ENCODE measurements around the gene XPNPEP2.

The XPNPEP2 gene, protein sequence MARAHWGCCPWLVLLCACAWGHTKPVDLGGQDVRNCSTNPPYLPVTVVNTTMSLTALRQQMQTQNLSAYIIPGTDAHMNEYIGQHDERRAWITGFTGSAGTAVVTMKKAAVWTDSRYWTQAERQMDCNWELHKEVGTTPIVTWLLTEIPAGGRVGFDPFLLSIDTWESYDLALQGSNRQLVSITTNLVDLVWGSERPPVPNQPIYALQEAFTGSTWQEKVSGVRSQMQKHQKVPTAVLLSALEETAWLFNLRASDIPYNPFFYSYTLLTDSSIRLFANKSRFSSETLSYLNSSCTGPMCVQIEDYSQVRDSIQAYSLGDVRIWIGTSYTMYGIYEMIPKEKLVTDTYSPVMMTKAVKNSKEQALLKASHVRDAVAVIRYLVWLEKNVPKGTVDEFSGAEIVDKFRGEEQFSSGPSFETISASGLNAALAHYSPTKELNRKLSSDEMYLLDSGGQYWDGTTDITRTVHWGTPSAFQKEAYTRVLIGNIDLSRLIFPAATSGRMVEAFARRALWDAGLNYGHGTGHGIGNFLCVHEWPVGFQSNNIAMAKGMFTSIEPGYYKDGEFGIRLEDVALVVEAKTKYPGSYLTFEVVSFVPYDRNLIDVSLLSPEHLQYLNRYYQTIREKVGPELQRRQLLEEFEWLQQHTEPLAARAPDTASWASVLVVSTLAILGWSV

DNA sequence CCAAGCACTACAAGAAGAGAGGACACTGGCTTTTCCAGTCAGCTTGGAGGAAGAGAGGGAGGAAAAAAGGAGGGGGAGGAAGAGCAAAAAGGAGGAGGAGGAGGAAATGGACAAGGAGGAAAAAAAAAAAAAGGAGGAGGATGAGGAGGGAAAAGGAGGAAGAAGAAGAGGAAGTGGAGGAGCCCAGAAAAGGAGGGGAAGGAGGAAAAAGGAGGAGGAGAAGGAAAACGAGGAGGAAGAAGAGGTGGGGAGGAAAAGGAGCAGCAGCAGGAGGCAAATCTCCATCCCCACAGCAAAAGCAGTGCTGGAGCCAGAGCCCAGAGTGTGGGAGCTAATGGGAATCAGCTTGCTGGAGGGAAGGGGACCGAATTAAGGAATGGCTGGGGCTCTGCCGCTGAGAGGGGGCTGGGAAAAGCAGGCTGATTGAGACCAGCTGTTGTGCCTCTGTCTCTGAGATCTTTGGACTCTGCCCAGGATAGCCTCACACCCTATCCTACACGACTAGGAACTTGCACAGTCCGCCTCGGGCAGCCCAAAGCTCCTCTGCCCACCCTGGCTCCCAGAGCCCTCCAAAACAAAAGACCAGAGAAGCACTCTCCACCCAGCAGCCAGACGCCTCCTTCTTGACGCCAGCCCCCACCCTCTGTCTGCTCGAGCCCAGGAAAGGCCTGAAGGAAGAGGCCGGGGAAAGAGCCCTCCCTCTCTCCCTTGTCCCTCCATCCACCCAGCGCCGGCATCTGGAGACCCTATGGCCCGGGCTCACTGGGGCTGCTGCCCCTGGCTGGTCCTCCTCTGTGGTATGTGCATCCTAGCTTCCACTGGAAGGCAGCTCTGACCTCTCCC, at the start of gene XPNPEP2:
TSS of gene XPNPEP2 (plus strand) at position 514 of the 843 bp plus-strand sequence. CDS start at position 749, 235 bp downstream.
- TF ChIP-seq EZH2phosphoT487 (IDR thresholded peaks at IDR 0.05; ENCODE audit: borderline replicate concordance, low read length) = no peak
- TF ChIP-seq, protein P1, sequence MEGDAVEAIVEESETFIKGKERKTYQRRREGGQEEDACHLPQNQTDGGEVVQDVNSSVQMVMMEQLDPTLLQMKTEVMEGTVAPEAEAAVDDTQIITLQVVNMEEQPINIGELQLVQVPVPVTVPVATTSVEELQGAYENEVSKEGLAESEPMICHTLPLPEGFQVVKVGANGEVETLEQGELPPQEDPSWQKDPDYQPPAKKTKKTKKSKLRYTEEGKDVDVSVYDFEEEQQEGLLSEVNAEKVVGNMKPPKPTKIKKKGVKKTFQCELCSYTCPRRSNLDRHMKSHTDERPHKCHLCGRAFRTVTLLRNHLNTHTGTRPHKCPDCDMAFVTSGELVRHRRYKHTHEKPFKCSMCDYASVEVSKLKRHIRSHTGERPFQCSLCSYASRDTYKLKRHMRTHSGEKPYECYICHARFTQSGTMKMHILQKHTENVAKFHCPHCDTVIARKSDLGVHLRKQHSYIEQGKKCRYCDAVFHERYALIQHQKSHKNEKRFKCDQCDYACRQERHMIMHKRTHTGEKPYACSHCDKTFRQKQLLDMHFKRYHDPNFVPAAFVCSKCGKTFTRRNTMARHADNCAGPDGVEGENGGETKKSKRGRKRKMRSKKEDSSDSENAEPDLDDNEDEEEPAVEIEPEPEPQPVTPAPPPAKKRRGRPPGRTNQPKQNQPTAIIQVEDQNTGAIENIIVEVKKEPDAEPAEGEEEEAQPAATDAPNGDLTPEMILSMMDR (IDR thresholded peaks at IDR 0.05; ENCODE audit: low read depth, low read length, poor library complexity, severe bottlenecking) = no peak
- no peak within 1 kb of the TSS for H3K27ac ChIP-seq (ENCODE audit: low read depth, low read length)
- H3F3A ChIP-seq (ENCODE audit: control insufficient read depth, insufficient read depth) = no peaks in the 10 kb centered on the region
- H3K4me3 ChIP-seq (ENCODE audit: low read length) = no peak within 1 kb of the TSS
- no peaks in the 10 kb centered on the region for H3K36me3 ChIP-seq (ENCODE audit: control insufficient read depth, low read length)
- no peak within 1 kb of the TSS; the same call in 1 of the 2 replicates for H3K4me2 ChIP-seq (ENCODE audit: low read length)
- no peaks in the 10 kb centered on the region for H3K9me2 ChIP-seq (replicated peaks; ENCODE audit: control insufficient read depth, low read length)
- H3K9me3 ChIP-seq (ENCODE audit: control insufficient read depth, insufficient read depth, low read length) = no peaks in the 10 kb centered on the region
- no peaks in the 10 kb centered on the region for H3K79me2 ChIP-seq (ENCODE audit: control insufficient read depth, low read length)
- peaks cover 20% of the 10 kb centered on the region for H3K4me1 ChIP-seq (ENCODE audit: control insufficient read depth, low read length)
- no peaks in the 10 kb centered on the region for H4K20me1 ChIP-seq (ENCODE audit: control insufficient read depth, insufficient read depth, low read depth, low read length)
- H3K27me3 ChIP-seq (ENCODE audit: control insufficient read depth, low read length) = no peaks in the 10 kb centered on the region

DNA sequence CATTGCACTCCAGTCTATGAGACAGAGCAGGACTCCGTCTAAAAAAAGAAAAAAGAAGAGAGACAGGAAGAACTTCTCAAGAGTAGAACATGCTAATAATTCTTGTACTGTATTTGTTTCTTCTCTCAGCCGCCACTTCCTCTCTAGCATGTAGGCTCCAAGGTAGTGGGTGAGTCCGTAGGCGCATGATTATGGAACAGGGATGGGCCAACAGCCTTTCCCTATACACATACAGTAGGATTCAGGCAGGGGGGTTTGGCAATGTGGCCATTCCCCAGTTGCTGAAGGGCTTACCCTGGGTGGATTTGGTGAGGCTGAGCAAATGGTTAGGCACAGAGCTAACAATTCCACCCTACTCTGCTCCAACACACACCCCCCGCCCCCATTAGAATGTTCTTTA, 49.0 kb upstream of the XPNPEP2 start:
- Histone ChIP-seq H4K20me1 (ENCODE audit: control insufficient read depth, insufficient read depth, low read depth, low read length) (no peaks in the 10 kb centered on the region), H3K27me3 (ENCODE audit: control insufficient read depth, low read length) (no peaks in the 10 kb centered on the region), H3K4me2 (ENCODE audit: low read length) (no peak overlapping the region), H3K4me3 (ENCODE audit: low read length) (no peak overlapping the region), H3K9me3 (ENCODE audit: control insufficient read depth, insufficient read depth, low read length) (no peaks in the 10 kb centered on the region), H3K79me2 (ENCODE audit: control insufficient read depth, low read length) (no peaks in the 10 kb centered on the region), H3K4me1 (ENCODE audit: control insufficient read depth, low read length) (no peaks in the 10 kb centered on the region), H3F3A (ENCODE audit: control insufficient read depth, insufficient read depth) (no peaks in the 10 kb centered on the region), H3K27ac (ENCODE audit: low read depth, low read length) (no peak overlapping the region), H3K9me2 (replicated peaks; ENCODE audit: control insufficient read depth, low read length) (no peaks in the 10 kb centered on the region), H3K36me3 (ENCODE audit: control insufficient read depth, low read length) (no peaks in the 10 kb centered on the region)
- TF ChIP-seq EZH2phosphoT487 (IDR thresholded peaks at IDR 0.05; ENCODE audit: borderline replicate concordance, low read length) = no peak
- TF ChIP-seq, protein P1 (IDR thresholded peaks at IDR 0.05; ENCODE audit: low read depth, low read length, poor library complexity, severe bottlenecking) = no peak

DNA sequence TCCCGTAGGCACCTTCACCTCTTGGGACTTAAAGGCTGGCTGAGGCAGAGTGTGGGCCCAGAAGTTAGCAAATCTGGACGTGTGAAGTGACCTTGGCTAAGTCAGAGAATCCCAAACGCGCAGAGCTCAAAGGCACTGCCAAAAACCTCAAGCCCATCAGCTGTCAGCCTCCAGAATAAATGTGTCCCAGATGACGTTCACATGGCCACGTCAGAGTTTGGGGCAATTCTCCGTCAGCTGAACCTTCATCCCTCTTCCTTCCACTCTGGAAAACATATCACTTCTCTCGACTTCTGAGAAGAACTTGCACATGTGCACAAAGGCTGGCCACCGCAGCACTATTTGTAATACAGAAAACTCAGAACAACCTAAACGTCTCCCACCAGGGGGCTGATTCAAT, 48.3 kb upstream of the XPNPEP2 start:
- H3K4me3 ChIP-seq (ENCODE audit: low read length) = no peak overlapping the region
- H3K4me2 ChIP-seq (ENCODE audit: low read length) = no peak overlapping the region
- H3F3A ChIP-seq (ENCODE audit: control insufficient read depth, insufficient read depth) = no peaks in the 10 kb centered on the region
- TF ChIP-seq EZH2phosphoT487 (IDR thresholded peaks at IDR 0.05; ENCODE audit: borderline replicate concordance, low read length) = no peak
- TF ChIP-seq, protein P1 (IDR thresholded peaks at IDR 0.05; ENCODE audit: low read depth, low read length, poor library complexity, severe bottlenecking) = no peak
- H3K27ac ChIP-seq (ENCODE audit: low read depth, low read length) = no peak overlapping the region
- H3K36me3 ChIP-seq (ENCODE audit: control insufficient read depth, low read length) = no peaks in the 10 kb centered on the region
- H3K4me1 ChIP-seq (ENCODE audit: control insufficient read depth, low read length) = no peaks in the 10 kb centered on the region
- no peaks in the 10 kb centered on the region for H4K20me1 ChIP-seq (ENCODE audit: control insufficient read depth, insufficient read depth, low read depth, low read length)
- no peaks in the 10 kb centered on the region for H3K9me2 ChIP-seq (replicated peaks; ENCODE audit: control insufficient read depth, low read length)
- no peaks in the 10 kb centered on the region for H3K9me3 ChIP-seq (ENCODE audit: control insufficient read depth, insufficient read depth, low read length)
- H3K27me3 ChIP-seq (ENCODE audit: control insufficient read depth, low read length) = no peaks in the 10 kb centered on the region
- H3K79me2 ChIP-seq (ENCODE audit: control insufficient read depth, low read length) = no peaks in the 10 kb centered on the region
